ENCODE measurements around the gene GTSF1L. TPM values are rescaled to one million over a fixed set of nuclear protein-coding genes. Genes with fewer than 3 reads are reported as not detected.
"Not testable (repeated sequence)": the region's sequence is repeated elsewhere in the genome, so short reads cannot be mapped to it uniquely, and the experiment has no call there.

GTSF1L gene
- polyA plus RNA-seq: 1.2 TPM

DNA sequence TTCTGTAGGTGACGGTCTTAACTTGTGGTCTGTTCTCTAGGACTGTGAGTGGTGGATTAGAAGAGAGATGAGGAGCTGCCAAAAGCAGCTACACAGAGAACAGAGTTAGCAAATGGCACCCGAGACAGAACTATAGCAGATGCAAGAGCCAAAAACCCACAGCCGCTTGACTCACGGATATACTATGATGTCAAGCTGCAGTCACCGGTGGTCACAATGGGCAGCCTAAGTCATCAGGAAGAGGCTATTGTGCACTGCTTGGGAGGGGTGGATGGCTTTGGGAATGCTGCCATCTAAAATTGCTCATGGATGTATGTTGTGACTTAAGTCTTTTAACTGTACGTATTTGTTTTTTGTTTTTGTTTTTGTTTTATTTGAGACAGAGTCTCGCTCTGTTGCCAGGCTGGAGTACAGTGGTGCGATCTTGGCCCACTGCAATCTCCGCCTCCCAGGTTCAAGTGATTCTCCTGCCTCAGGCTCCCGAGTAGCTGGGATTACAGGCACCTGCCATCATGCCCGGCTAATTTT lies at the start of gene GTSF1L:
Gene GTSF1L, minus strand, starts transcription at position 192 of the 528 bp plus-strand sequence. CDS start 308 bp downstream, outside the sequence.
- no peaks in the 10 kb centered on the region for H3K27me3 Mint-ChIP-seq
- H3K36me3 Mint-ChIP-seq: no peaks in the 10 kb centered on the region
- H3K4me3 Mint-ChIP-seq: peak within 1 kb of the TSS in 1 of 4 donors; percentile 74
- peaks cover 18 to 32% (median 21%) of the 10 kb centered on the region in 3 donors for H3K4me1 Mint-ChIP-seq
- peak within 1 kb of the TSS in 1 of 3 donors; percentile 92 for H3K27ac Mint-ChIP-seq
- H3K9me3 Mint-ChIP-seq: peaks cover 0 to 4% (median 2%) of the 10 kb centered on the region in 3 donors

DNA sequence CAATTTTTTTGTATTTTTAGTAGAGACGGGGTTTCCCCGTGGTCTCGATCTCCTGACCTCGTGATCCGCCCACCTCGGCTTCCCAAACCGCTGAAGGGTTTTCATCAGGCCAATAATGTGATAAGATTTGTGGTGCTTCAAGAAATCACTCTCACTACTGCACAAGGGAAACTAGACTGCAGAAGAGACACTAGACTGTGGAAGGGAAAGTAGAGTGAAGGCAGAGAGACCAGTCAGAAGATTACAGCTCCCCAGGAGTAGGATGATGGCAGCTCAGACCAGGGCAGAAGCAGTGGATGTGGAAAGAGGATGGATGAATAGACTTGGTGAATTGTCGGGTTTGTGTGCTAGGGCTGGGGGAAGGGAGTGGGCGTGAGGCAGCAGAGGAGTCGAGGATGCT lies 48.0 kb upstream of the GTSF1L start:
- no peaks in the 10 kb centered on the region for H3K36me3 Mint-ChIP-seq
- no peak overlapping the region for H3K4me3 Mint-ChIP-seq
- H3K27me3 Mint-ChIP-seq: peaks cover 3% of the 10 kb centered on the region
- peaks cover 2 to 17% (median 12%) of the 10 kb centered on the region in 3 donors for H3K9me3 Mint-ChIP-seq
- H3K4me1 Mint-ChIP-seq: peaks cover 0 to 3% (median 0%) of the 10 kb centered on the region in 3 donors
- H3K27ac Mint-ChIP-seq: peak overlapping the region in 1 of 3 donors; percentile 4

DNA sequence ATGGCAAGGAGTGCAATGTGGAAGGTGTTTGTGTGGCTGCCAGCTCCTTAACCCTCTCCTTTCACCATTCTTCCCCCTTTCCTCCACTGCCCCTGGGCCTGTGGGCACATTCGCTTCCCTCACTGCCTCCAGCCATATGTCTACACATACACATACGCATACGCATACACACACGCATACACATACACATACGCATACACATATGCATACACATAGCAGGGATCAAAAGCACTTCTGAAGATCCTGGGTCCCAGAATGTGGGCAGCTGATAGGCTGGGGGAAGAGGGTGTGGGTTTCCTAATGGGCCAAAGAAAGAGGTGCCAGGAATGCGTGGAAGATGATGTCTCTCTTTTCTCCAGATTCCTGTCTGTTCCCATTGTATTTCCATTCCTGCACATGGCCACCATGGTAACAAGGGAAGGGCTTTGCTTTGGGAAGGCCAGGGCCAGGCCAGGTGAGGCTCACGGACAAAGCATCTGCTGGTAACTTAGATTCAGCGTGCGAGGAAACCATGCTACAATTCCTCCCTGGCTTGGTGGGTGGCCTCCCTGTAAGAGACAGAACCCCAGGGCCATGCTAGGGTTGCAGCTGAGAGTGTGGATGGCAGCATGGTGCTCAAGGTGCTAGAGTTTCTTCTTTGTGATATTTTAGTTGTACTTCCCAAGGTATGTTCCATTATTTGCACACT lies 44.8 kb upstream of the GTSF1L start:
- Mint-ChIP-seq H3K27ac (no peak overlapping the region), H3K27me3 (peaks cover 3% of the 10 kb centered on the region), H3K4me3 (peak overlapping the region in 1 of 4 donors; percentile 14), H3K9me3 (peaks cover 0 to 6% (median 0%) of the 10 kb centered on the region in 3 donors), H3K4me1 (peaks cover 0 to 3% (median 0%) of the 10 kb centered on the region in 3 donors), H3K36me3 (peaks cover 2% of the 10 kb centered on the region)

DNA sequence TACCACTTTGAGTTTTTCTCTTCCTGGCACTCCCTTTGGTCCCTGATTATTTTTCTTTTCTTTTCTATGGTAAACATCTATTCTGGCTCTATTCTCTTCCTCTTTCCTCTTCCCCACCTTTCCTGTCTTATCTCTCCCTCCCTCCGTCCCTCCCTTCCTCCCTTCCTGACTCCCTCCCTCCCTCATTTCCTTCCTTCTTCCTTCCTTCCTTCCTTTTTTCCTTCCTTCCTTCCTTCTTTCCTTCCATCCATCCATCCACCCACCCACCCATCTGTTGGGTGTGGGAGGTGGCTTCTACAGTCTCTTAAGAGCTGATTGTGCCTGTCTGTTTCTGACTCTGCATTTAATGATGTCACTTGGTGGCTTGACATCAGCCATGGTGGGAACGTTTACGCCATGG lies 43.5 kb upstream of the GTSF1L start:
- Mint-ChIP-seq H3K4me3 (no peak overlapping the region), H3K27me3 (peaks cover 4% of the 10 kb centered on the region), H3K27ac (no peak overlapping the region), H3K9me3 (peaks cover 0 to 5% (median 0%) of the 10 kb centered on the region in 3 donors), H3K36me3 (peaks cover 2% of the 10 kb centered on the region), H3K4me1 (peaks cover 0 to 3% (median 0%) of the 10 kb centered on the region in 3 donors)

DNA sequence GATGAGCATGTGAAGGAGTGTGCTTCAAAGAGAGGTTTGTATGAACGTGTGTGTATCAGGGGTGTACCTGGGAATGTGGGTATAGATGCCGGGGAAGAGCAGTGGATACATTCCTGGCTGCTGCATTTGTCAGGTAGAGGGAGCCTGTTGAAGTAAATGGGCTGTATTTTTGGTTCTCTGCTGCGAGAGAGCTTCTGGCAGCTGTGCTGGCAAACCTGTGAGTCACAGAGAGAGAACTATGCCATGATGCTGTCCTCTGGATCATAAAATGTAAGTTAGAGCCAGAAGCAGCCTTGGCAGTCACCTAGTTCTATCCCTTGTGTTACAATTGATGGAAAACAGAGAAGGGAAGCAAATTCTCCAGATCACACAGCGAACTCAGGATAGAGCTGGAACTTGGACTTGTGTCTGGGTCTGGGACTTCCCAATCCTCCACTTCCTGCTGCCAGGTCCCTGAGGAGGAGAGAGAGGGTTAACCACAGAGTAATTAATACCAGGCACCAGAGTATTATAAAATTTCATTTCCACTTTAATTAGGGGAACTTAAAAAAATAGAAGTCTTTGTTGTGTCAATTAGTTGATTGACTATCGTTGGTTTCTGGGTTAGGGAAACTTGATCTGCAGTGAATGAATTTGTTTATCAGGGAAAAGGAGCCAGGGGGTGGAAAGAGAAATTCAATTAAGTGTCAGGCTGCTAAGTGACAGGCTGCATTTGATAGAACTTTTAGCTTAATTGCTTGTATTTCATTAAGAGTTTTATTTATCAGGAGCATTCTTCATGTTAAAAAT lies 41.1 kb upstream of the GTSF1L start:
- Mint-ChIP-seq H3K36me3 (peaks cover 2% of the 10 kb centered on the region), H3K27me3 (peaks cover 3% of the 10 kb centered on the region), H3K27ac (no peak overlapping the region), H3K9me3 (no peaks in the 10 kb centered on the region), H3K4me1 (no peaks in the 10 kb centered on the region), H3K4me3 (no peak overlapping the region)

DNA sequence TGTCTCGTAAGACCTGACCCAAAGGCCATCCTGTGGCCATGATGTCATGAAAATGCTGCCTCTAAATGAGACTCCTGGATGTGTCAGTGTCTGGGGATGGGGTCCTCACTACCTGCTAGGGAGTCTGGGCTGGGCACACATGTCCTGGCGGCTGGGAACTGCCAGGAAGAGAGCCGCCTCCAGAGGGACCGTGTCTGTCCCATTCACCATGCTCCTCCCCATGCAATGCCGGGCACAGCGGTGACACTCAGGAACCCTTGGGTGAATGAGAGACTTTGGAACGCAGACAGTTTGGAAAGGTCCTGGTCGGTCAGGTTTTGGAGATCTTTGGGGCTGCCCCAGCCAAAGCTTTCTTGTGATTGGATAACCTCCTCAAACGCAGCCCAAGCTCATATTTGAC lies 40.1 kb upstream of the GTSF1L start:
- peaks cover 2% of the 10 kb centered on the region for H3K36me3 Mint-ChIP-seq
- H3K27ac Mint-ChIP-seq: peak overlapping the region in 1 of 3 donors; percentile 77

DNA sequence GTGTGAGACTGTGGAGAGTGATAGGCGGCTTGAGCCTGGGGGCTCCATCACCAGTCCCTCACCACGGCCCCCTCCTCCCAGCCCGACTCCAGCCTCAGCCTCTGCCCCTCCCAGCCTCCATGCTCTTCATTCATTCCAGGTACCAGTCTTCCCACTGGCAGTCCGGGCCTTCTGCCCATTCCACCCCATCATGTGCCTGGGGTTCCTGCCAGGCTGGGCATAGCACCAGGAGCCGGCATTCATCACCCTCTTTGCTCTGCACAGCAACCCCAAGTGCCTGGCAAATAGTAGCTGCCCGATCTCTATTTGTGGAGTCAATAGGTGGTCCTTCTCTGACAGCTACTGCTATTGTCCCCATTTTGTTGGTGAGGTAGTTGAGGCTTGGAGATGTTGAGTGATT lies 39.6 kb upstream of the GTSF1L start:
- Mint-ChIP-seq H3K36me3 (peaks cover 2% of the 10 kb centered on the region), H3K4me3 (no peak overlapping the region), H3K27me3 (peaks cover 3% of the 10 kb centered on the region), H3K4me1 (no peaks in the 10 kb centered on the region), H3K27ac (peak overlapping the region in 1 of 3 donors; percentile 77), H3K9me3 (no peaks in the 10 kb centered on the region)

More for the DNA sequence above, 40.1 kb upstream of the GTSF1L start:
- no peaks in the 10 kb centered on the region for H3K9me3 Mint-ChIP-seq
- H3K27me3 Mint-ChIP-seq: peaks cover 3% of the 10 kb centered on the region
- no peak overlapping the region for H3K4me3 Mint-ChIP-seq
- no peaks in the 10 kb centered on the region for H3K4me1 Mint-ChIP-seq

DNA sequence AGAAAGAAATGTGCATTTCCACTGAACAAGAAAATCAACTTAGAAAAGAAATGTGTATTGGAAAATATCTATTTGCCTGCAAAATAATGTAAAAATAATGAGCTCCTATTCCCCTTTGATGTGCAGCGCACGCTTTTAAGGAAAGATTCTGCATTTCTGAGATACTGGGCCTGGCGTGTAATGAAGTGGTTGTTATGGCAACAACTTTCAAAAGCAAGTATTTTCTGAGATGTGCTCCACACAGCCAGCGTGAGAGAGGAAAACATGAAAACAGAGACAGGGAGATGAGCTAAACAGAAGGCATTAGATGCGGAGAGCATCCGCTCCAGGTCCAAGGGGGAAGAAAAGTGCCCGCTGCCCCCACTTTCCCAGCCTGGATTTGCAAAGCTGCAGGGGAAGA lies 39.1 kb upstream of the GTSF1L start:
- Mint-ChIP-seq H3K4me1 (no peaks in the 10 kb centered on the region), H3K9me3 (no peaks in the 10 kb centered on the region), H3K27ac (no peak overlapping the region), H3K27me3 (peaks cover 3% of the 10 kb centered on the region), H3K36me3 (peaks cover 2% of the 10 kb centered on the region), H3K4me3 (no peak overlapping the region)

DNA sequence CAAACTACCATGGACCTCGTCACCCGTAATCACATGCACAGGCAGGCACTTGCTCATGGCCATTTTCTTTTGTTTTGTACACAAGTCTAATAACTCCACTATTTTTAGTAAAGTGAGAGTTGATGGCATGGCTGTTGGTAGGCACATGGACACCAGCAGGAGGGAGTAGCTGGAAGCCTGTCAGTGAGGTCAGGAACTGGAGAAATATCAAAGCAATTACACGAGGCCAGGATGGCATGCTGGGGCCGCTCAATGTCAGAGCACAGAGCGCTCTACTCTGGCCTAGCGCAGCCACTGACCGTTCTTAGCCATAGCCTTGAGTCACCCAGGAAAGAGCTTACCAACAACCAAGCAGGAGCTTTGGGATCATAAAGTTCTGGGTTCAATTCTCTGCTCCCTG lies 36.1 kb upstream of the GTSF1L start:
- Mint-ChIP-seq H3K4me3 (no peak overlapping the region), H3K36me3 (no peaks in the 10 kb centered on the region), H3K27me3 (peaks cover 3% of the 10 kb centered on the region), H3K27ac (no peak overlapping the region), H3K9me3 (no peaks in the 10 kb centered on the region), H3K4me1 (no peaks in the 10 kb centered on the region)

DNA sequence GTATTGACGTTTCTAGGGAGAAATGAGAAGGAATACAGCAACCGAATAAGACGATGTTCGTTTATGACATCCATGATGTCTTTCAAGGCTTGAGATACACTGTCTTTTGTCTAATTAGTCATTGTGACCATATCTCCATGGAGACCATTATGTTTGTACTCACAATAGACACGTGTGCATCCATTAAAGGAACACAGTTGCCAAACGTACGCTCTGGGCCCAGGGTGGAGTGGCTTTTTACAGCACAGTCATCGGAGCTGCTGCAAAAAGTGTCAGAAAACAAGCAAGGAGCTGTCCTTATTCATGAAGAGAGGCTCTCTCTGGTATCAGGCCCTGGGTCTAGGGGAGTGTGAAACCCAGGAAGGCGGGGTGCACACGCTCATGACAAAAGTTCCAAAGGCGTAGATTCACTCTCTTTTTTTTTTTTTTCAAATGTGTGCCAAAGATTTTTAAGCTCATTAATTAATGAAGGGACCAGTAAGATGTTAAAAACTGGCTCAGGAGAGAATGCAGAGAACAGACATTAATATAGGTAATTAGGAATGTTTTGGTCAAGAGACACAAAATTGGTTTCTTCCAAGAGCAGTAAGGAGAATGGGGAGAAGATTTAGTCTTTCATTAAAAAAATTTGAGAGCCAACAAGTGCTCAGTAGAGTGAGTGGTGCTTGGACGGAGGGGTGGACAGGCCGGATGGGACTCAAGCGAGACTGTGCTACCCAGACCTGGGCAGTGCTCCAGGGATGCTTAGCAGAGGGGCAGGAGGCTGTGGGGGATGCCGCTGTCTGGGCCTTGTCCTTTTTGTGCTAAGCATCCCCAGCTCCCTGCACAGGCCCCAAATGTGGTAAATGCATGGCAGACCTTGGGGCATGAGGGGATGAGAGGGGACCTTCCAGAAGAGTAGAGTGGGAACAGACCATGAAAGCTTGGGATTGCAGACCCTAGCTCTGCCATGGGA lies 34.9 kb upstream of the GTSF1L start:
- H3K9me3 Mint-ChIP-seq: no peaks in the 10 kb centered on the region
- peaks cover 1% of the 10 kb centered on the region for H3K27me3 Mint-ChIP-seq
- H3K4me3 Mint-ChIP-seq: no peak overlapping the region
- H3K36me3 Mint-ChIP-seq: no peaks in the 10 kb centered on the region
- H3K4me1 Mint-ChIP-seq: no peaks in the 10 kb centered on the region
- peak overlapping the region in 1 of 3 donors; percentile 36 for H3K27ac Mint-ChIP-seq

DNA sequence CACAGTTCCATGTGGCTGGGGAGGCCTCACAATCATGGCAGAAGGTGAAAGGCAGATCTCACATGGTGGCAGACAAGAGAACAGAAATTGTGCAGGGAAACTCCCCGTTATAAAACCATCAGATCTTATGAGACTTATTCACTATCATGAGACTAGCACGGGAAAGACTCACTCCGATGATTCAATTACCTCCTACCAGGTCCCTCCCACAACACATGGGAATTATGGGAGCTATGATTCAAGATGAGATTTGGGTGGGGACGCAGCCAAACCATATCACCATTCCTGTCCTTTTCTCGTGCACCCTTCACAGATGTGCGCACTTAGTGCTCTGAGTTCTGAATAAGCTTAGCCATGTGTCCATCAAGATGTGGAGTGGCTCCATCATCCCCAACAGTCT lies 31.1 kb upstream of the GTSF1L start:
- H3K27me3 Mint-ChIP-seq, H3K4me1 Mint-ChIP-seq, H3K27ac Mint-ChIP-seq, H3K4me3 Mint-ChIP-seq, H3K36me3 Mint-ChIP-seq, H3K9me3 Mint-ChIP-seq: not testable (repeated sequence)

DNA sequence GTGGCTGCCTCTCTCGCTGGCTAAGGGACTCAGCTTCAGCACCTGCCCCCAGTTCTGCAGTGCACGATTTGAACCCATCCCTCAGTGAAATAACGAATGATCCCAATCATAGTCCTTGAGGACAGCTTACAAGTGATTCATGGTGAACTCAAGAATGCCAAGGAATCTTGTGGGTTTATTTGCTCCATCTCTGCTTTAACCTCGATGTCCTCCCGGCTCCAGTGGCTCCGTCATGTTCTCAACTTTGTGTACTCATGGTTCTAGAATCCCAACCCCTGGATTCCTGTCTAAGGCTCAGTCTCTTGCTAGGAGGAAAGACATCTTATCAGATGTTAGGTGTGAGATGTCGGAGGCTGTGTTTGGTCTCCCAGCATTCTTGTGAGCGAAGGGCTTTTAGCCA lies 29.0 kb upstream of the GTSF1L start:
- Mint-ChIP-seq H3K27ac (no peak overlapping the region), H3K4me1 (peaks cover 20 to 21% (median 20%) of the 10 kb centered on the region in 3 donors), H3K36me3 (no peaks in the 10 kb centered on the region), H3K27me3 (peaks cover 5% of the 10 kb centered on the region), H3K4me3 (no peak overlapping the region), H3K9me3 (no peaks in the 10 kb centered on the region)

DNA sequence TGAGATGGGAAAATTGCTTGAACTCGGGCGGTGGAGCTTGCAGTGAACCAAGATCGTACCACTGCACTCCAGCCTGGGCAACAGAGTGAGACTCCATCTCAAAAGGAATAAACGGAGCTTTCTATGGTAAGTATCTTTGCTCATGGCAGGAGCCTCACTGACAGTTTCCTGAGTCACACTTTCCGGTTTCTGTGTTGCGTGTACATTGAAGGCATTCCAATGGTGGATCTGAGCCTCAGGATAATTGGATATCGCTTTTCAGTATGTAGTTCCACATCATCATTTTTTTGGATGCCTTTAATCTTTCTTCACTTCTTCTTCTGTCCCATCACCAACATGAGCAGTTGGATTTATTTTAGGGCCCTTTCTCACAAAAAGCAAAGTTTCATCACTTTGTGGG lies 28.6 kb upstream of the GTSF1L start:
- no peaks in the 10 kb centered on the region for H3K36me3 Mint-ChIP-seq
- peaks cover 5% of the 10 kb centered on the region for H3K27me3 Mint-ChIP-seq
- H3K4me3 Mint-ChIP-seq: no peak overlapping the region
- peaks cover 22 to 23% (median 22%) of the 10 kb centered on the region in 3 donors for H3K4me1 Mint-ChIP-seq
- H3K9me3 Mint-ChIP-seq: no peaks in the 10 kb centered on the region
- H3K27ac Mint-ChIP-seq: no peak overlapping the region

DNA sequence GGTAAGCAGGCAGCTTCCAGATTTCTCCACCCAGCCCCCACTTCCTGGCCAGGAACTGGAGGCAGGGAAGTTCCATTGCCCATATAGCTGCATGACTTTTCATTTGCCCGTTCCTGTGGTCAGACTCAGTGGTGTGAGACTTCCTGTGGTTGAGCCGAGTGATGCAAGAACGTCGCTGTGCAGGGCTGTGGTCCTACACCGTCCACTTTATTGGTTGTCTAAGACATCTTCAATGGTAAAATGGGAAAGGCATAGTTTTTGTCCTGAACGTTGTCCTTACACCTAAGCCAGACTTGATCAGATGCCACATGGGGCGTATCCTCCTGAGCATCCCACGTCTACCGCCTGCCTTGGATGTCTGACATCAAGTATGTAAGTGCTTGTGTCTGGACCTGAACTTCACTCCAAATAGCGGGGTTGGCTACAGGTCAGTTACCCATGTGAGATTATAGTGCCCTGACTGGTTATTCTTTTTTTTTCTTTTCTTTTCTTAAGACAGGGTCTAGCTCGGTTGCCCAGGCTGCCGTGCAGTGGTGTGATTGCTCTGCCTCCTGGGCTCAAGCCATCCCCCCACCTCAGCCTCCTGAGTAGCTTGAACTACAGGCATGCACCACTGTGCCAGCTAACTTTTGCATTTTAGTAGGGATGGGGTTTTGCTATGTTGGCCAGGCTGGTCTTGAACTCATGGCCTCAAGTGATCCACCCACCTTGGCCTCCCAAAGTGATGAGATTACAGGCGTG lies 25.9 kb upstream of the GTSF1L start:
- peaks cover 7% of the 10 kb centered on the region for H3K27me3 Mint-ChIP-seq
- peaks cover 22 to 28% (median 27%) of the 10 kb centered on the region in 3 donors for H3K4me1 Mint-ChIP-seq

More for the DNA sequence above, 25.9 kb upstream of the GTSF1L start:
- no peaks in the 10 kb centered on the region for H3K36me3 Mint-ChIP-seq
- H3K27ac Mint-ChIP-seq: peak overlapping the region in 1 of 3 donors; percentile 36
- H3K9me3 Mint-ChIP-seq: no peaks in the 10 kb centered on the region
- peak overlapping the region in 1 of 4 donors; percentile 73 for H3K4me3 Mint-ChIP-seq

Measured in IgD-negative memory B cell (primary cell).